ENCODE measurements around the gene MICA. TPM values are rescaled to one million over a fixed set of nuclear protein-coding genes. Genes with fewer than 3 reads are reported as not detected.

Gene MICA
- total and polyA plus RNA-seq, 9 of the 15 experiments (the other 6 are each of a cell fraction or from before 2014, with no cell fraction given), result 11.8 to 24.6 (median 16.7) TPM

- TF ChIP-seq CUX1 (CRISPR knock-in tag; IDR thresholded peaks at IDR 0.05) (no peak), ZBTB7A (IDR thresholded peaks at IDR 0.05; ENCODE audit: borderline replicate concordance, control insufficient read depth, low read depth, low read length) (no peak), POLR2AphosphoS2 (IDR thresholded peaks at IDR 0.05; ENCODE audit: low read length) (no peak), ZNF175 (CRISPR knock-in tag; IDR thresholded peaks at IDR 0.05; ENCODE audit: low read depth) (no peak), NRF1 (conservative IDR thresholded peaks at IDR 0.05 in 1 of 2, IDR thresholded peaks at IDR 0.05 in 1 of 2) (no peak), ZNF121 (CRISPR knock-in tag; conservative IDR thresholded peaks at IDR 0.05) (no peak)
These were observed 45.1 kb upstream of the MICA start (continued) for GRCh38 chr6:31358302-31358701.

GRCh38 chr6:31359581-31359980, 43.8 kb upstream of the MICA start:
- POLR2A ChIA-PET, result no interaction called here
- TF ChIP-seq ZNF583 (CRISPR knock-in tag; IDR thresholded peaks at IDR 0.05) (no peak), GATAD2B (IDR thresholded peaks at IDR 0.05; ENCODE audit: borderline replicate concordance) (no peak), PBX2 (CRISPR knock-in tag; IDR thresholded peaks at IDR 0.05; ENCODE audit: low read depth) (no peak), PBX2 (tag; conservative IDR thresholded peaks at IDR 0.05; ENCODE audit: low read depth) (no peak), ZNF133 (CRISPR knock-in tag; IDR thresholded peaks at IDR 0.05) (no peak), MXI1 (IDR thresholded peaks at IDR 0.05; ENCODE audit: low read depth, low read length) (no peak), NCOA2 (IDR thresholded peaks at IDR 0.05; ENCODE audit: partially characterized antibody in 2 of 2) (no peak)

More at GRCh38 chr6:31359581-31359980, 43.8 kb upstream of the MICA start:
- 0% methylated on average over 1 of the region's 1 CpG for WGBS (ENCODE audit: insufficient coverage, low coverage, missing lambda C conversion rate)
- ATAC-seq (no peak), FAIRE-seq (no peak), DNase-seq (ENCODE audit: extremely low read depth in 1 of 4, low spot score in 3 of 4) (no peak)
- in situ Hi-C loops (cut with MboI) (no loop called here), intact Hi-C loops (cut with micrococcal nuclease) (no loop called here)
- Histone ChIP-seq H3K27ac (ENCODE audit: extremely low read depth, low read depth, low read length) (no peak overlapping the region), H3K4me3 (no peak overlapping the region), H4K20me1 (replicated peaks; ENCODE audit: control insufficient read depth, insufficient read depth, low read length) (no peaks in the 10 kb centered on the region), H3K36me3 (ENCODE audit: control insufficient read depth, insufficient read depth, low read length) (no peaks in the 10 kb centered on the region), H3K9ac (ENCODE audit: insufficient read depth in 1 of 2, low read depth in 2 of 2, low read length in 2 of 2) (no peak overlapping the region), H3K4me2 (ENCODE audit: insufficient read depth, low read length) (no peak overlapping the region), H3K79me2 (ENCODE audit: control insufficient read depth, insufficient read depth, low read length) (no peaks in the 10 kb centered on the region), H3K27me3 (ENCODE audit: control insufficient read depth in 2 of 2, insufficient read depth in 2 of 2, low read length in 2 of 2) (peaks cover 19 to 24% of the 10 kb centered on the region in 2 experiments; a peak in 4 of 5 replicates), H3K9me3 (replicated peaks; ENCODE audit: control insufficient read depth, insufficient read depth, low read depth, low read length) (no peaks in the 10 kb centered on the region), H3K4me1 (replicated peaks in 1 of 2; ENCODE audit: control insufficient read depth in 2 of 2, insufficient read depth in 2 of 2, low read length in 2 of 2) (peaks cover 0 to 12% of the 10 kb centered on the region in 2 experiments; a peak in 2 of 5 replicates), H3K9me1 (ENCODE audit: control insufficient read depth, insufficient read depth, low read length) (no peaks in the 10 kb centered on the region), H2AFZ (ENCODE audit: low read depth, low read length) (no peak overlapping the region)
- no TSS peak for BruUV-seq (replicated peaks)
- CTCF ChIA-PET (ENCODE audit: low intra/inter-chr PET ratio), result no interaction called here
